Esophagus squamous epithelium (tissue), 4 donors: ENCODE results near the gene TNFRSF25. TPM values are rescaled to one million over a fixed set of nuclear protein-coding genes. Genes with fewer than 3 reads are reported as not detected.

Source experiments
- small RNA-seq, 4 donors: library from RNA; depleted of rRNA; stranded (forward); fragments of <200 nt; gene quantifications; one replicate each; pipeline ENCODE3, GENCODE V24; 2016
- total RNA-seq, 4 donors: library from RNA; depleted of rRNA; stranded (reverse); fragments of >200 nt; gene quantifications; one replicate each; pipeline ENCODE4 v1.1.0, GENCODE V29; 2016

TNFRSF25 gene
- total RNA-seq, 4 donors from 2014 or later = 22.1 to 47.3 (median 34.3) TPM

Small RNA genes lying within 50 kb of the gene (small RNA-seq; reads per million reads assigned to genes)
- gene MIR4252 = 0 reads per million in 4 donors

Other genes starting within 250 kb of the TNFRSF25 start
- gene ICMT, start 230.2 kb downstream of the TNFRSF25 start, total RNA-seq = 10 to 100 TPM; 43.0 to 85.3 (median 53.4) TPM
- not detected for gene HES3, start 222.0 kb downstream of the TNFRSF25 start, total RNA-seq
- 10 to 100 TPM in 2 of 4 donors, 1 to 10 TPM in 2; 5.6 to 12.3 (median 10.2) TPM for gene GPR153, start 205.1 kb downstream of the TNFRSF25 start, total RNA-seq
- 10 to 100 TPM; 23.5 to 50.7 (median 39.0) TPM for gene ACOT7, start 72.4 kb downstream of the TNFRSF25 start, total RNA-seq
- 10 to 100 TPM; 40.5 to 51.9 (median 50.2) TPM for gene HES2, start 46.3 kb downstream of the TNFRSF25 start, total RNA-seq
- gene ESPN, start 41.4 kb downstream of the TNFRSF25 start, total RNA-seq = 10 to 100 TPM; 14.5 to 22.2 (median 18.6) TPM
- 10 to 100 TPM; 24.3 to 37.8 (median 32.6) TPM for gene PLEKHG5, start 25.5 kb upstream of the TNFRSF25 start, total RNA-seq
- gene NOL9, start 88.3 kb upstream of the TNFRSF25 start, total RNA-seq = 10 to 100 TPM; 13.0 to 36.4 (median 22.3) TPM
- not detected for gene TAS1R1, start 89.1 kb upstream of the TNFRSF25 start, total RNA-seq
- 10 to 100 TPM in 3 of 4 donors, 1 to 10 TPM in 1; 7.2 to 26.0 (median 16.0) TPM for gene ZBTB48, start 113.8 kb upstream of the TNFRSF25 start, total RNA-seq
- gene KLHL21, start 136.7 kb upstream of the TNFRSF25 start, total RNA-seq = 10 to 100 TPM; 45.9 to 68.1 (median 55.1) TPM
- gene PHF13, start 147.6 kb upstream of the TNFRSF25 start, total RNA-seq = 10 to 100 TPM in 1 of 4 donors, 1 to 10 TPM in 3; 6.7 to 12.1 (median 8.7) TPM
- gene THAP3, start 158.7 kb upstream of the TNFRSF25 start, total RNA-seq = 10 to 100 TPM in 3 of 4 donors, 1 to 10 TPM in 1; 4.8 to 17.1 (median 13.3) TPM
- 10 to 100 TPM; 27.1 to 41.5 (median 34.7) TPM for gene DNAJC11, start 235.6 kb upstream of the TNFRSF25 start, total RNA-seq